Activated T-cell treated with anti-CD3 and anti-CD28 coated beads, Interleukin-2, amount 50 U/mL, for 24 hours (primary cell): ENCODE data around the gene MRPL2.

ENCODE experiments used
- DNase-seq: peaks from one replicate; pipeline ENCODE4 v3.0.0-alpha.2; 2020
- H3K27ac Mint-ChIP-seq: 2 replicates; pipeline ENCODE4 v1.8.0; 2020; ENCODE audit warnings: mild to moderate bottlenecking, mixed read lengths
- H3K27me3 Mint-ChIP-seq: 2 replicates; pipeline ENCODE4 v1.8.0; 2020; ENCODE audit warnings: mixed read lengths
- H3K36me3 Mint-ChIP-seq: 2 replicates; pipeline ENCODE4 v1.8.0; 2020; ENCODE audit warnings: low read depth, mixed read lengths
- H3K4me1 Mint-ChIP-seq: 2 replicates; pipeline ENCODE4 v1.8.0; 2020; ENCODE audit warnings: low read depth, mixed read lengths
- H3K4me3 Mint-ChIP-seq: 2 replicates; pipeline ENCODE4 v1.8.0; 2020; ENCODE audit warnings: mild to moderate bottlenecking, moderate library complexity, mixed read lengths
- H3K9me3 Mint-ChIP-seq: 2 replicates; pipeline ENCODE4 v1.8.0; 2020; ENCODE audit warnings: mixed read lengths

Gene MRPL2

GRCh38 chr6:43026365-43026764, 32.9 kb downstream of the MRPL2 start:
- no peaks in the 10 kb centered on the region for H3K27me3 Mint-ChIP-seq
- H3K27ac Mint-ChIP-seq = peak overlapping the region; percentile 55
- DNase-seq = no peak
- peaks cover 26% of the 10 kb centered on the region for H3K4me1 Mint-ChIP-seq
- peaks cover 81% of the 10 kb centered on the region for H3K36me3 Mint-ChIP-seq
- H3K4me3 Mint-ChIP-seq = no peak overlapping the region
- no peaks in the 10 kb centered on the region for H3K9me3 Mint-ChIP-seq

DNA sequence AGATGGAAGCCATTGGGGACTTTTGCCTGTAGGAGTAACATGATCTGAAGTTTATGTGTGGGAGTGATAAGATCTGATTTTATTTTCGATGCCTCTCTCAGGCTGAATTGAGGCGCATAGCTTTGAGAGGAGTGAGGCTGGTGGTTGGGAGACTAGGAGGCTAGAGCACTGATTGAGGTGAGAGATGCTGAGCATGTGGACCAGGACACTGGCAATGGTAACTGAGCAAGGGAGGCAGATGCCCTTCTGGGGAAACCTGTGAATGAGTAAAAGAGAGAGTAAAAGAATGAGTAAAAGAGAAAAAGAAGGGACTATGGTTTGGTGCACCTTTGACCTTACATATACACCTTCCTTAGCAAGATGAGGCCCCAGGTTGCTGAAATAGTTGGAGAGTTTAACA, 34.8 kb downstream of the MRPL2 start:
- peak overlapping the region; percentile 24 for H3K4me3 Mint-ChIP-seq
- H3K4me1 Mint-ChIP-seq = peaks cover 38% of the 10 kb centered on the region
- H3K36me3 Mint-ChIP-seq = peaks cover 85% of the 10 kb centered on the region
- peak overlapping the region; percentile 84 for H3K27ac Mint-ChIP-seq
- no peaks in the 10 kb centered on the region for H3K27me3 Mint-ChIP-seq
- H3K9me3 Mint-ChIP-seq = no peaks in the 10 kb centered on the region
- DNase-seq = no peak

DNA sequence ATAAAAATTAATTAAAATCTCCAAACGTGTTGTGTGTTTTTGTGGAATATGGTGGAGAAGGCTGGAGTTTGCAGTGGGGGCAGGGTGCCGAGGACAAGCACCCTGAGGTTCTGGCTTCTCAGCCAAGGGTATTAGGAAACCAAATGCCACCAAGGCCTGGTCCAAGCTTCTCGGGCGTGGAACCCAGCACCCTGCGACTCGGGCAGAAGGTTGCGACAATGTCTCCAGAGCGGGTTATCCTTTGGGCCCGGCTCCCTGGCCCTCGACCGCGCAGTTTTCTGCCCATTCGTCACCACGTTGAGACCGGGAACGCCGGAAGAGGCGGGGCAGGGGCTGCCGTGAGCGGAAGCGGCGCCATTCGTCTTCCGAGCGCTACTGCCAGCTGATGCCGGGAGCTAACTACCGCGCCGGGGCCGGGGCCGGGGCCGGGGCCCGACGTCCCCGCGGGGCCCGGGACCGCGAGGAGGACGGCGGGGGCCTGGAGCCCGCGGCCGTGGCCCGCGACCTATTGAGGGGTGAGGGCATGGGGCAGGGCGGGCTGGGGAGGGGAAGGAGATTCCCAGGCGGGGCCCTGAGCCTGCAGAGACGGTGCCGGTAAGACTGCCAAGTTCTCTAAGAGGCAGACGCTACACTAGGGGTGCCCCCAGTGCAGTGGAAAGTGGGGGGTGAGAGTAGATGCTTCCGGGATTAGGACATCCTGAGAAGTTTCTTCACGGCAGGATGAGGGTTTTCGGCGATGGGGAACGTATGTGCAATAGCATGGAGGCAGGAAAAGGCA, 37.8 kb downstream of the MRPL2 start, which contains the start of gene RRP36:
Gene RRP36, plus strand, starts transcription at position 354 of the 778 bp plus-strand sequence. Its CDS starts 32 bp downstream, at position 386.
- Mint-ChIP-seq H3K27me3 (no peaks in the 10 kb centered on the region), H3K27ac (peak within 1 kb of the TSS; percentile 95), H3K4me1 (peaks cover 51% of the 10 kb centered on the region), H3K9me3 (no peaks in the 10 kb centered on the region), H3K36me3 (peaks cover 83% of the 10 kb centered on the region), H3K4me3 (peak within 1 kb of the TSS; percentile 97)
- peak; percentile 86 for DNase-seq

DNA sequence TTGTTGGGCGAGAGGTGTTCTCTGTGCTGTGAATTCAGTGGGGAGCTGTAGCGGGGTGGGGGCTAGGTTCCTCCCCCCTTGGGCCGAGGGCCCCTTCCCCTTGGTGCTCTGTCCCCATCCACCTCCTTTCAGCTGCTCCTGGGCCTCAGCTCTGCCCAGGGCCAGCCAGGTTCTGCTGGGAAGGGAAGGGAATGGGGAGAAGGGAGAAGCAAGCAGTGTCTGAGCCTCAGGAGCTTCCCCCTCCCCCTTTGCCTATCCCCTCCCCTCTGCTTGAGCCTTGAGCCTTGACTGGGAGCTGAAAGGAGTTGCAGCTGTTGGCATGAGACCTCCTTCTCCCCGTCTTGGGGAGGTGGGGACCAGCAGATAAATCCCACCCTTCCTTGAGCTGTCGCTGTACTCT, 38.4 kb downstream of the MRPL2 start:
- H3K27me3 Mint-ChIP-seq = no peaks in the 10 kb centered on the region
- no peak for DNase-seq
- peaks cover 79% of the 10 kb centered on the region for H3K36me3 Mint-ChIP-seq
- no peaks in the 10 kb centered on the region for H3K9me3 Mint-ChIP-seq
- peaks cover 55% of the 10 kb centered on the region for H3K4me1 Mint-ChIP-seq
- H3K4me3 Mint-ChIP-seq = peak overlapping the region; percentile 97
- H3K27ac Mint-ChIP-seq = peak overlapping the region; percentile 93

DNA sequence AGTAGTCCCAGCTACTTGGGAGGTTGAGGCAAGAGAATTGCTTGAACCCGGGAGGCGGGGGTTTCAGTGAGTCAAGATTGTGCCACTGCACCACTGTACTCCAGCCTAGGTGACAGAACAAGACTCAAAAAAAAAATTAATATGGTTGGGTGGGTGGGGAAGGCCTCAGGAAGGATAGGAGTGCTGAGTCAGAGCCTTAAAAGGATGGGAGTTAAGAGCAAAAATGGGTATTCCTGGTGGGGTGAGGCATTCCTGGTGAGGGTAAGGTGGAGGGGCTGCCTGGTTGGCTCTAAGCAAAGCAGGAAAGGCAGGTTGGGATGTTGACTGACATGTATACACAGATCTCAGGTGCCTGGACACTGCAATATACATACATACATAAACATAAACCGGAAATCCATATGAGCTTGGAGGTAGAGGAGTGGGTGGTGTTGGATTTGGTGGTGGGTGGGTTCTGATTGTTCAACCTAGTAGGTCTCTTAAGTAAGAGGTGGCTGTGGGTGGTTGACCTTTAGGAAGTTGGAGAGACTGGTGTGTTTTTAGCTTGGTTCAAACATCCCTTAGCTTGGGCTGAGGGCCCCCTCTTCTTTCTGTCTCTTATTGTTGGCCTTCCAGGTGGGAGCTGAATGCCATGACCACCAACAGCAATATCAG, 39.1 kb downstream of the MRPL2 start:
- Mint-ChIP-seq H3K27me3 (no peaks in the 10 kb centered on the region), H3K27ac (peak overlapping the region; percentile 93), H3K4me3 (peak overlapping the region; percentile 5), H3K4me1 (peaks cover 58% of the 10 kb centered on the region), H3K9me3 (no peaks in the 10 kb centered on the region), H3K36me3 (peaks cover 72% of the 10 kb centered on the region)
- DNase-seq = no peak

- DNase-seq = no peak
- Mint-ChIP-seq H3K4me1 (peaks cover 57% of the 10 kb centered on the region), H3K4me3 (no peak overlapping the region), H3K27me3 (no peaks in the 10 kb centered on the region), H3K27ac (no peak overlapping the region), H3K36me3 (peaks cover 69% of the 10 kb centered on the region), H3K9me3 (no peaks in the 10 kb centered on the region)
Measured at GRCh38 chr6:43019152-43019551, 40.1 kb downstream of the MRPL2 start.

DNA sequence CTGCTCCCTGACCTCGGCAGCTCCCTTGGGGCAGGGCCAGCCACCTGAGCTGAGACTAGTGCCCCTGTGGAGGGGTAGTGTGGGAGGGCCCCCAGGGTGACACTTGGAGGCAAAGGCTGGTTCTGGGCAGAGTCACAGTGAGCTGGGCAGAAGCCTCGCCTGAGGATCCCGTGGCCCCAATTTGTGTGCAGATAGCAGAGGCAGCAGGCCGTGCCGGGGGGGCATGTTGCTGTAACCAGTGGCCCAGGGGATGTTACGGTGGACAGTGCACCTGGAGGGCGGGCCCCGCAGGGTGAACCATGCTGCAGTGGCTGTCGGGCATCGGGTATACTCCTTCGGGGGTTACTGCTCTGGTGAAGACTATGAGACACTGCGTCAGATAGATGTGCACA, 42.3 kb downstream of the MRPL2 start:
- peak overlapping the region; percentile 78 for H3K27ac Mint-ChIP-seq
- peaks cover 76% of the 10 kb centered on the region for H3K36me3 Mint-ChIP-seq
- peaks cover 62% of the 10 kb centered on the region for H3K4me1 Mint-ChIP-seq
- no peak for DNase-seq
- H3K9me3 Mint-ChIP-seq = no peaks in the 10 kb centered on the region
- H3K27me3 Mint-ChIP-seq = no peaks in the 10 kb centered on the region
- no peak overlapping the region for H3K4me3 Mint-ChIP-seq

DNA sequence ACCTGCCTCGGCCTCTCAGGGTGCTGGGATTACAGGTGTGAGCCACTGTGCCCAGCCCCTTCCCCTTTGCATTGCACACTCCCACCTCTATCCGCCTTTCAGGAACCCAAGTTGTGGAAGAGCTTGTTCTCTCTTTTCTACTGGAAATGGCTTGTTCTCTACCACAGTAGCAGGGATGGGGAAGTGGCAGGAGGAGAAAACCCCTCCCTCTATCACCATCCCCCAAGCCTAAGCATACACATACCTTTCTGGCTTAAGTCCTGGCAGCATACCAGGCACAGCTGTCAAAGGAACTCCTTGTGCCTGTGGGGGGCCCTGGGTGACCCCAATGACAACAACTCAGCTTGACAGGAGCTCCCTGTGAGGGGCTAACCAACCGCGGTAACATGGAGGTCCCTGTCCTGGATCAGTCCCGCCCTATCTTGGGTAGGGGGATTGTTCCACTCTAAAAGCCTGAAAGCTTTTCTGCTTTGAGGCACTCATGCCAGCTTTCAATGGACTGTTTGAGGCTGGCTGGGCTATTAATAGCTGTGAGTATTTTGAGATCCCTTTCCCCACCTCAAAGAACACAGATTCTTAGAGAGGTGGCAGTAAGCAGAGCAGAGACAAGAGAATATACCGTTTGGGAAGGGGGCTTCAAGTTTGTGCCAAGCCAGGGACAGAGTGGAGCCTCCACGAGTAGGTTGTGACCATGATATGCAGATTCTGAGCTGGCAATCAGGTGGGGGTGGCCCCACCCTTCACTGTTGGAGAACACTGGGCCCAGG, 42.9 kb downstream of the MRPL2 start:
- Mint-ChIP-seq H3K36me3 (peaks cover 79% of the 10 kb centered on the region), H3K4me3 (peak overlapping the region; percentile 32), H3K9me3 (no peaks in the 10 kb centered on the region), H3K27ac (peak overlapping the region; percentile 78), H3K27me3 (no peaks in the 10 kb centered on the region), H3K4me1 (peaks cover 66% of the 10 kb centered on the region)
- DNase-seq = no peak

DNA sequence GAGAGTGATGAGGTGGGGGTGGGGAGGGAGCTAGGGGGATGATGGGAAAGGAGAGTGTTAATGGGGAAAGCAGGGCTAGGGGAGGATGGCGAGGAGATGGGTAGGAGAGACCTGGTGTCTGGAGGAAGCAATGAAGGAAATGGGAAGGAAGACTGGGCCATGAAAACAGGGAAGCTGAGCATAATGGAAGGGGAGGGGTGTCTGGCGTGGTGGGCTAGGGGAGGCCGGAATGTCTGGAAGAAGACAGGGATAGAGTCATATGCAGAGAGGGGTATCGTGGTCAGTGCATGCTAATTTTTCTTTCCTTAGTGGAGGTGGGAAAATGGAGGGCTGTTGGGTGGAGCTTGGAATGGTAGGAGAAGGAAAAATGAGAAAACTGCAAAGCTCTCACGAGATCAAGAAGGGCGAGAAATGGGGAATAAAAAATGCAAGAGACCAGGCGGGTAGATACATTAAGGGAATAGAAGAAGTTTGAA, 44.8 kb downstream of the MRPL2 start:
- Mint-ChIP-seq H3K27ac (peak overlapping the region; percentile 97), H3K4me3 (peak overlapping the region; percentile 96), H3K4me1 (peaks cover 59% of the 10 kb centered on the region), H3K9me3 (no peaks in the 10 kb centered on the region), H3K36me3 (peaks cover 81% of the 10 kb centered on the region), H3K27me3 (no peaks in the 10 kb centered on the region)
- DNase-seq = no peak

DNA sequence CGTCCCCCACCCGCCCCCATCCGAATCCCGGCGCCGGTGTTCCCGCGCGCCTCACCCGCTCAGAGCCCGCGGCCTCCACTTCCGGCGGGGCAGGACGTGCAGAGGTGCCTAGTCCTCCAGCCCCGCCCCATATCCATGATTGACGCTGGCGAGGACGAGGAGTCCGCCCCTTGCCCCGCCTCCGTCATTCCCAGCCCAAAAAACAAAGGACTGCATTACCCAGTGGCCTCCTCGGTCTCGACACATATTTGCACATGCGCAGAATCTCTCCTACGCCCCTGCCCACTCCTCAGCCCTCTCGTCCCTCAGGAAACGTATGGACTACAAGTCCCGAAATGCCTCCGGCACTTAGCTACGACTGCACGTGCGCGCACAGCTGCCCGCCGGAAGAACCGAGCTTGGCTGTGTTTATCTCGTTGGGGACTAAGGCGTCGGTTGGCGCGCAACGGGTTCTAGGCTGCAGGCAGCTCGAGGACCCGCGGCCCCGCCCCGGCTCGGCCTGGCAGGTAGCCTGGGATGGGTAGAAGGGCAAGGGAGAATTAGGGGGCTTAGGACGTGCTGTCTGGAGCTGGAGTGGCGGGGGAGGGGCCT, 45.3 kb downstream of the MRPL2 start, which contains the start of the genes KLHDC3 and MEA1:
Gene KLHDC3, plus strand, starts transcription at position 407 of the 591 bp plus-strand sequence. CDS start 2,944 bp downstream, outside the sequence.
Gene MEA1, minus strand, starts transcription at position 104 of the 591 bp plus-strand sequence. CDS start 133 bp downstream, outside the sequence.
- H3K27me3 Mint-ChIP-seq = no peaks in the 10 kb centered on the region
- DNase-seq = peak; percentile 99
- peaks cover 81% of the 10 kb centered on the region for H3K36me3 Mint-ChIP-seq
- H3K27ac Mint-ChIP-seq = peak within 1 kb of the TSS; percentile 97
- peak within 1 kb of the TSS; percentile 96 for H3K4me3 Mint-ChIP-seq
- H3K9me3 Mint-ChIP-seq = no peaks in the 10 kb centered on the region
- peaks cover 59% of the 10 kb centered on the region for H3K4me1 Mint-ChIP-seq

- no peaks in the 10 kb centered on the region for H3K27me3 Mint-ChIP-seq
- peak overlapping the region; percentile 97 for H3K27ac Mint-ChIP-seq
- H3K9me3 Mint-ChIP-seq = no peaks in the 10 kb centered on the region
- H3K36me3 Mint-ChIP-seq = peaks cover 81% of the 10 kb centered on the region
- H3K4me1 Mint-ChIP-seq = peaks cover 59% of the 10 kb centered on the region
- no peak for DNase-seq
- H3K4me3 Mint-ChIP-seq = peak overlapping the region; percentile 96
Measured at GRCh38 chr6:43013097-43013842, 46.0 kb downstream of the MRPL2 start.

DNA sequence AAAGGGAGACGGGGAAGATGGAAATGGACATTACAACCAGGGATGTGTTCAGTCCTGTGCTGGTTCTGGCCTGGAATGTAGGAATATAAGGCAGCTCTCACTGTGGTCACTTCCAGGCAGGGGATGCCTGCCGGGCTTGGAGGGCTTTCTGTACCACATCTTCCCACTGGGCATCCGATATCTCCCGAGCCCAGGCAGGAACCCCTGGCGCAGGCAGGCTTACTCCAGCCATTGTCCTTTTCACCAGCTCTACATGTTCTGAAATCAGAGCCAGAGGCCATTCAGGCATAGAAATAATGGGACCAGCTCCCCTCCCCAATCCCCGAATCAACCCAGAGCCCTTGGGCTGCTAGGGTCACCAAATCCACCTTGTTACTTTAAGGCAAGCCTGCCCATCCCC, 46.9 kb downstream of the MRPL2 start:
- Mint-ChIP-seq H3K9me3 (no peaks in the 10 kb centered on the region), H3K27me3 (no peaks in the 10 kb centered on the region), H3K4me1 (peaks cover 55% of the 10 kb centered on the region), H3K4me3 (peak overlapping the region; percentile 96), H3K27ac (peak overlapping the region; percentile 97), H3K36me3 (peaks cover 81% of the 10 kb centered on the region)
- DNase-seq = no peak

- Mint-ChIP-seq H3K4me3 (peak overlapping the region; percentile 31), H3K36me3 (peaks cover 85% of the 10 kb centered on the region), H3K27me3 (no peaks in the 10 kb centered on the region), H3K9me3 (no peaks in the 10 kb centered on the region), H3K4me1 (peaks cover 44% of the 10 kb centered on the region), H3K27ac (peak overlapping the region; percentile 97)
- DNase-seq = no peak
Measured at GRCh38 chr6:43011207-43011606, 48.0 kb downstream of the MRPL2 start.
